ENCODE measurements around the gene TAF1.
"Not testable (repeated sequence)": the region's sequence is repeated elsewhere in the genome, so short reads cannot be mapped to it uniquely, and the experiment has no call there.

The TAF1 gene

GRCh38 chrX:71365875-71366673 is at the start of gene TAF1:
TSS of gene TAF1 (plus strand) at chrX:71366357. CDS start at chrX:71366375, 18 bp downstream.
- peak; percentile 91 for DNase-seq
- in situ Hi-C loops (cut with HindIII; ENCODE audit: low pct_ligation_motif_present, low pct_unique_long_range_greater_than_20kb, low sequenced_read_pairs) = no loop called here

- DNase-seq; in situ Hi-C loops (cut with HindIII; ENCODE audit: low pct_ligation_motif_present, low pct_unique_long_range_greater_than_20kb, low sequenced_read_pairs): not testable (repeated sequence)
Observed at GRCh38 chrX:71316959-71317358, 49.2 kb upstream of the TAF1 start.

- in situ Hi-C loops (cut with HindIII; ENCODE audit: low pct_ligation_motif_present, low pct_unique_long_range_greater_than_20kb, low sequenced_read_pairs) = no loop called here
- no peak for DNase-seq
Observed at GRCh38 chrX:71320126-71320525, 46.0 kb upstream of the TAF1 start.

- in situ Hi-C loops (cut with HindIII; ENCODE audit: low pct_ligation_motif_present, low pct_unique_long_range_greater_than_20kb, low sequenced_read_pairs) = no loop called here
- DNase-seq = no peak
Observed at GRCh38 chrX:71321731-71322130, 44.4 kb upstream of the TAF1 start.

GRCh38 chrX:71324452-71324851 is 41.7 kb upstream of the TAF1 start:
- in situ Hi-C loops (cut with HindIII; ENCODE audit: low pct_ligation_motif_present, low pct_unique_long_range_greater_than_20kb, low sequenced_read_pairs); DNase-seq: not testable (repeated sequence)

- in situ Hi-C loops (cut with HindIII; ENCODE audit: low pct_ligation_motif_present, low pct_unique_long_range_greater_than_20kb, low sequenced_read_pairs) = no loop called here
- DNase-seq = no peak
Observed at GRCh38 chrX:71326394-71326793, 39.8 kb upstream of the TAF1 start.

GRCh38 chrX:71349151-71349665 is 16.9 kb upstream of the TAF1 start:
- in situ Hi-C loops (cut with HindIII; ENCODE audit: low pct_ligation_motif_present, low pct_unique_long_range_greater_than_20kb, low sequenced_read_pairs); DNase-seq: not testable (repeated sequence)

- in situ Hi-C loops (cut with HindIII; ENCODE audit: low pct_ligation_motif_present, low pct_unique_long_range_greater_than_20kb, low sequenced_read_pairs) = not testable (repeated sequence)
Observed at GRCh38 chrX:71349867-71350266, 16.3 kb upstream of the TAF1 start.

GRCh38 chrX:71352439-71352838 is 13.7 kb upstream of the TAF1 start:
- in situ Hi-C loops (cut with HindIII; ENCODE audit: low pct_ligation_motif_present, low pct_unique_long_range_greater_than_20kb, low sequenced_read_pairs); DNase-seq: not testable (repeated sequence)

More at GRCh38 chrX:71349867-71350266, 16.3 kb upstream of the TAF1 start:
- not testable (repeated sequence) for DNase-seq

- no peak for DNase-seq
- in situ Hi-C loops (cut with HindIII; ENCODE audit: low pct_ligation_motif_present, low pct_unique_long_range_greater_than_20kb, low sequenced_read_pairs) = no loop called here
Observed at GRCh38 chrX:71364221-71364620, 1.9 kb upstream of the TAF1 start.

GRCh38 chrX:71365356-71365874 is 742 bp upstream of the TAF1 start:
- DNase-seq = no peak
- in situ Hi-C loops (cut with HindIII; ENCODE audit: low pct_ligation_motif_present, low pct_unique_long_range_greater_than_20kb, low sequenced_read_pairs) = no loop called here

- DNase-seq = peak; percentile 4
- in situ Hi-C loops (cut with HindIII; ENCODE audit: low pct_ligation_motif_present, low pct_unique_long_range_greater_than_20kb, low sequenced_read_pairs) = no loop called here
Observed at GRCh38 chrX:71366674-71367256, 608 bp downstream of the TAF1 start.

GRCh38 chrX:71367396-71367795 is 1.2 kb downstream of the TAF1 start:
- in situ Hi-C loops (cut with HindIII; ENCODE audit: low pct_ligation_motif_present, low pct_unique_long_range_greater_than_20kb, low sequenced_read_pairs) = no loop called here
- no peak for DNase-seq

- in situ Hi-C loops (cut with HindIII; ENCODE audit: low pct_ligation_motif_present, low pct_unique_long_range_greater_than_20kb, low sequenced_read_pairs) = no loop called here
- DNase-seq = no peak
Observed at GRCh38 chrX:71372388-71372787, 6.2 kb downstream of the TAF1 start.

GRCh38 chrX:71378732-71379131 is 12.6 kb downstream of the TAF1 start:
- in situ Hi-C loops (cut with HindIII; ENCODE audit: low pct_ligation_motif_present, low pct_unique_long_range_greater_than_20kb, low sequenced_read_pairs) = no loop called here
- DNase-seq = no peak

- DNase-seq; in situ Hi-C loops (cut with HindIII; ENCODE audit: low pct_ligation_motif_present, low pct_unique_long_range_greater_than_20kb, low sequenced_read_pairs): not testable (repeated sequence)
Observed at GRCh38 chrX:71391725-71392124, 25.6 kb downstream of the TAF1 start.

- no peak for DNase-seq
- in situ Hi-C loops (cut with HindIII; ENCODE audit: low pct_ligation_motif_present, low pct_unique_long_range_greater_than_20kb, low sequenced_read_pairs) = no loop called here
Observed at GRCh38 chrX:71393919-71394318, 27.8 kb downstream of the TAF1 start.

- in situ Hi-C loops (cut with HindIII; ENCODE audit: low pct_ligation_motif_present, low pct_unique_long_range_greater_than_20kb, low sequenced_read_pairs) = no loop called here
- DNase-seq = no peak
Observed at GRCh38 chrX:71396576-71396975, 30.4 kb downstream of the TAF1 start.

GRCh38 chrX:71400710-71401109 is 34.6 kb downstream of the TAF1 start:
- in situ Hi-C loops (cut with HindIII; ENCODE audit: low pct_ligation_motif_present, low pct_unique_long_range_greater_than_20kb, low sequenced_read_pairs) = no loop called here
- no peak for DNase-seq
